Measurements from ENCODE around the gene CARM1. TPM values are rescaled to one million over a fixed set of nuclear protein-coding genes. Genes with fewer than 3 reads are reported as not detected.
A peak's percentile ranks its signal among the peaks of the same experiment; 100 is the strongest.
"Not testable (repeated sequence)": the region's sequence is repeated elsewhere in the genome, so short reads cannot be mapped to it uniquely, and the experiment has no call there.

The CARM1 gene
- total RNA-seq, 1 donor from 2014 or later = 16.7 TPM

GRCh38 chr19:10872546-10873107 is 1.3 kb downstream of the CARM1 start:
- no peak for DNase-seq (ENCODE audit: low read depth in 2 of 2)

GRCh38 chr19:10874024-10874423 is 2.7 kb downstream of the CARM1 start:
- no peak for DNase-seq (ENCODE audit: low read depth in 2 of 2)

GRCh38 chr19:10876459-10877240 is 5.3 kb downstream of the CARM1 start:
- DNase-seq (ENCODE audit: low read depth in 2 of 2) = no peak

GRCh38 chr19:10877608-10878007 is 6.3 kb downstream of the CARM1 start:
- not testable (repeated sequence) for DNase-seq (ENCODE audit: low read depth in 2 of 2)

GRCh38 chr19:10878253-10878652 is 6.9 kb downstream of the CARM1 start:
- no peak for DNase-seq (ENCODE audit: low read depth in 2 of 2)

- no peak for DNase-seq (ENCODE audit: low read depth in 2 of 2)
Observed at GRCh38 chr19:10881403-10882107, 10.2 kb downstream of the CARM1 start.

- no peak for DNase-seq (ENCODE audit: low read depth in 2 of 2)
Observed at GRCh38 chr19:10882108-10882457, 10.7 kb downstream of the CARM1 start.

- no peak for DNase-seq (ENCODE audit: low read depth in 2 of 2)
Observed at GRCh38 chr19:10884274-10884673, 12.9 kb downstream of the CARM1 start.

GRCh38 chr19:10885201-10886169 is 14.1 kb downstream of the CARM1 start:
- peak in 1 of 2 donors; percentile 31 for DNase-seq (ENCODE audit: low read depth in 2 of 2)

- DNase-seq (ENCODE audit: low read depth in 2 of 2) = no peak
Observed at GRCh38 chr19:10887616-10888367, 16.4 kb downstream of the CARM1 start.

- no peak for DNase-seq (ENCODE audit: low read depth in 2 of 2)
Observed at GRCh38 chr19:10888421-10888866, 17.1 kb downstream of the CARM1 start.

GRCh38 chr19:10889880-10890279 is 18.5 kb downstream of the CARM1 start:
- DNase-seq (ENCODE audit: low read depth in 2 of 2) = no peak

- DNase-seq (ENCODE audit: low read depth in 2 of 2) = no peak
Observed at GRCh38 chr19:10891405-10892086, 20.2 kb downstream of the CARM1 start.

- DNase-seq (ENCODE audit: low read depth in 2 of 2) = no peak
Observed at GRCh38 chr19:10892256-10892655, 20.9 kb downstream of the CARM1 start.

- DNase-seq (ENCODE audit: low read depth in 2 of 2) = no peak
Observed at GRCh38 chr19:10894911-10895213, 23.5 kb downstream of the CARM1 start.

GRCh38 chr19:10895363-10895762 is 24.0 kb downstream of the CARM1 start:
- no peak for DNase-seq (ENCODE audit: low read depth in 2 of 2)

GRCh38 chr19:10895920-10896319 is 24.6 kb downstream of the CARM1 start:
- no peak for DNase-seq (ENCODE audit: low read depth in 2 of 2)

- DNase-seq (ENCODE audit: low read depth in 2 of 2) = peak in 1 of 2 donors; percentile 50
Observed at GRCh38 chr19:10896851-10897526, 25.6 kb downstream of the CARM1 start.

GRCh38 chr19:10898633-10899032 is 27.3 kb downstream of the CARM1 start:
- no peak for DNase-seq (ENCODE audit: low read depth in 2 of 2)
